Measurements from ENCODE around the gene TBC1D5. TPM values are rescaled to one million over a fixed set of nuclear protein-coding genes. Genes with fewer than 3 reads are reported as not detected.
"Not testable (repeated sequence)": the region's sequence is repeated elsewhere in the genome, so short reads cannot be mapped to it uniquely, and the experiment has no call there.

The TBC1D5 gene
- total RNA-seq, 4 donors from 2014 or later: 51.9 to 66.8 (median 60.1) TPM

DNA sequence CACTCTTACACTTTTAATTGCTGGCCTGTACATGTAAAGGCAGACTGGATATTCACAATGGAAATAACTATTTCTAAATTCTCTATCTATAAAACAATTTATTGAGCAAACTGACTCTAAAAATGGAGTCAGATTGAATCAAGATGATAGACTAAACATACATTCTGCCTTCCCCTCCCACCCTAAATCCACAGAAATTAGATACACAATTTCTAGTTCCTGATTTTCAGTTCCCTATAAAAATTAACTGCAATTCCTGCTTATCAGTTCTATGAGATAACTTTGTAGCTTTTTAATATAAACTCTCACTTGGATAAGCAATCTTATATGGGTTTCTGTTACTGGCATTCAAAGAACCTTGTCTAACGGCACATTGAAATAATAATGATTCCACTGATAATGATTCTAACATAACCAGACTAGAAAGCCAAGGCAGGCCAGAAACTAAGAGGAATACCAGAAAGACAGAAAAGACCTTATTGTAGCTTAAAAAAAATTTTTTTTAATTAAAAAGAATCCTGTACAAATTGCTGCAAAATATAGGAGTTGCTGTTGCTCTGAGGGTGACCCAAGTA, 33.1 kb downstream of the TBC1D5 start:
- intact Hi-C loops (cut with DNase I; ENCODE audit: low total_unique reads): no loop called here
- H3K4me3 ChIP-seq (ENCODE audit: low read depth, poor library complexity, severe bottlenecking): no peak overlapping the region
- TF ChIP-seq, protein P1, sequence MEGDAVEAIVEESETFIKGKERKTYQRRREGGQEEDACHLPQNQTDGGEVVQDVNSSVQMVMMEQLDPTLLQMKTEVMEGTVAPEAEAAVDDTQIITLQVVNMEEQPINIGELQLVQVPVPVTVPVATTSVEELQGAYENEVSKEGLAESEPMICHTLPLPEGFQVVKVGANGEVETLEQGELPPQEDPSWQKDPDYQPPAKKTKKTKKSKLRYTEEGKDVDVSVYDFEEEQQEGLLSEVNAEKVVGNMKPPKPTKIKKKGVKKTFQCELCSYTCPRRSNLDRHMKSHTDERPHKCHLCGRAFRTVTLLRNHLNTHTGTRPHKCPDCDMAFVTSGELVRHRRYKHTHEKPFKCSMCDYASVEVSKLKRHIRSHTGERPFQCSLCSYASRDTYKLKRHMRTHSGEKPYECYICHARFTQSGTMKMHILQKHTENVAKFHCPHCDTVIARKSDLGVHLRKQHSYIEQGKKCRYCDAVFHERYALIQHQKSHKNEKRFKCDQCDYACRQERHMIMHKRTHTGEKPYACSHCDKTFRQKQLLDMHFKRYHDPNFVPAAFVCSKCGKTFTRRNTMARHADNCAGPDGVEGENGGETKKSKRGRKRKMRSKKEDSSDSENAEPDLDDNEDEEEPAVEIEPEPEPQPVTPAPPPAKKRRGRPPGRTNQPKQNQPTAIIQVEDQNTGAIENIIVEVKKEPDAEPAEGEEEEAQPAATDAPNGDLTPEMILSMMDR (IDR thresholded peaks at IDR 0.05): no peak
- no peak for TF ChIP-seq POLR2A (IDR thresholded peaks at IDR 0.05)
- WGBS, 2 donors: 89 to 92% methylated on average over 1 of the region's 1 CpG
- no peak for DNase-seq (ENCODE audit: low spot score in 2 of 2)

DNA sequence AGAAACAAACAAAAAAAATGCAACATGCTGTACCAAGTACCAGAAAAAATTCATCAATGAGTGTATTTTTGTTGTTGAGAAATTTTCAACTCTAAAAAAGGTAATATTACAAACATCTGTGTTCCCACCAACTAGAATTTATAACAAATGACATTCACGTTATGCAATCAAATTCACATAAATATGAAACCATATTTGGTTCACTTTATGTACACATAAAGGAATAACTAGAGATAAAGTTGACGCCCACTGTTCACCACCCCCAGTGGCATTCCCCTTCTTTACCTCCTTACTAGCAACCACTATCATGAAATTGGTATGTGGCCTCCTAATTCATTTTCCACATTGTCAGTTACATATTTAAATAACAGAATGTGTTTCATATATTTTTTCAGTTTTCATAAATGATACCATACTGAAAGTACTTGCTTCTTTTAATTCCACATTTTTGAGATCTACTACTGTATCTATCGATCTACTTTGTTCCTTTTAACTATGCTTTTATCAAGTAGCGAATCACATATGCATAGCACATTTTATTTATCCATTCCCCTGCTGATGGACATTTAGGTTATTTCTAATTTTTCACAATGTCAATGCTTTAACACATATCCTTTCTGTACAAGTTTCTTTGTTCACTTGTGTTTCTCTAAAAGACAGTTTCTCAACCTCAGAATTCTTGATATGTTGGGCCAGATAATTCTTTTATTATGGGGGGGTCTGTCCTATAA, 34.5 kb downstream of the TBC1D5 start:
- 57 to 63% methylated on average over 4 of the region's 4 CpGs for WGBS, 2 donors
- H3K4me3 ChIP-seq (ENCODE audit: low read depth, poor library complexity, severe bottlenecking): no peak overlapping the region
- intact Hi-C loops (cut with DNase I; ENCODE audit: low total_unique reads): no loop called here
- no peak for DNase-seq (ENCODE audit: low spot score in 2 of 2)
- TF ChIP-seq POLR2A (IDR thresholded peaks at IDR 0.05): no peak
- TF ChIP-seq, protein P1 (IDR thresholded peaks at IDR 0.05): no peak

DNA sequence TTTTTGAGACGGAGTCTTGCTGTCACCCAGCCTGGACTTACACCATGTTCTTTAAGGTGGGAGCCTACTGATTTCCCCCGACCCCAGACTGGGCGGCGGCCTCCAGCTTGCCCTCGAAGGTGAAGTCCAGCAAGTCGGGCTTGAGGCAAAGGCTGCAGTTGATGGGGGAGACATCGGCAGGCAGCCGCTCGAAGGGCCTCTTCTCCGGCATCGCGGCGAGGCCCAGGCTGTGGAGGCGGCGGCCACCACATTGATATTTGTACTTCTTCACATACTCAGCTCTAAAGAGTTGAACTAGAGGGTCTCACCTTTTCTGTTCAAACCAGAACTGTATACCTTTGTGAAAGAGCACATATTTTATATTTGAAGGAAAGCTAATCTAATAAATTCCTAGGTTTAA, 36.4 kb downstream of the TBC1D5 start:
- intact Hi-C loops (cut with DNase I; ENCODE audit: low total_unique reads); H3K4me3 ChIP-seq (ENCODE audit: low read depth, poor library complexity, severe bottlenecking); DNase-seq (ENCODE audit: low spot score in 2 of 2): not testable (repeated sequence)
- 98 to 99% methylated on average over 15 of the region's 15 CpGs for WGBS, 2 donors

DNA sequence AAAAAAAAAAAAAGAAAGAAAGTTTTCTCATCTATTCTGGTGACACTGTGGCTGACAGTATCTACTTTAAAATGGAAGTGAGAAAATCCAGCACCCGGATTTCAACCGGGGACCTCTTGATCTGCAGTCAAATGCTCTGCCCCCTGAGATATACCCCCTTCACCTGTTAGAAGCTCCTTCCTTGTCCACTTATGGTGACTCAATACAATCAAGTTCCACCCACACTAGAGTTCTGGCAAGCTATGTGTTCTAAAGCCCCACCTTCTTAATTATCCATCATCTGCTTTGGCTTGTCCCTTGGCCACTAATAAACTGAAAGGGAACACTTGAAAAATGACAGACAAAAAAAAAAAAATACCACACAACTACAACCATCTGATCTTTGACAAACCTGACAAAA, 42.6 kb downstream of the TBC1D5 start:
- not testable (repeated sequence) for H3K4me3 ChIP-seq (ENCODE audit: low read depth, poor library complexity, severe bottlenecking)

DNA sequence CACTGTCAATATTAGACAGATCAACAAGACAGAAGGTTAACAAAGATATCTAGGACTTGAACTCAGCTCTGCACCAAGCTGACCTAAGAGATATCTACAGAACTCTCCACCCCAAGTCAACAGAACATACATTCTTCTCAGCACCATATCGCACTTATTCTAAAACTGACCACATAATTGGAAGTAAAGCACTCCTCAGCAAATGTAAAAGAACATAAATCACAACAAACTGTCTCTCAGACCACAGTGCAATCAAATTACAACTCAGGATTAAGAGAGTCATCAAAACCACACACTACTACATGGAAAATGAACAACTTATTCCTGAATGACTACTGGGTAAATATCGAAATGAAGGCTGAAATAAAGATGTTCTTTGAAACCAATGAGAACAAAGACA, 46.8 kb downstream of the TBC1D5 start:
- not testable (repeated sequence) for H3K4me3 ChIP-seq (ENCODE audit: low read depth, poor library complexity, severe bottlenecking); DNase-seq (ENCODE audit: low spot score in 2 of 2)
- intact Hi-C loops (cut with DNase I; ENCODE audit: low total_unique reads): loop anchor here (5.0 kb wide), 1 partner anchor 273 kb away; no protein-coding TSS in a partner anchor
- 91 to 95% methylated on average over 2 of the region's 2 CpGs for WGBS, 2 donors

More for the DNA sequence above, 42.6 kb downstream of the TBC1D5 start:
- not testable (repeated sequence) for DNase-seq (ENCODE audit: low spot score in 2 of 2)
- intact Hi-C loops (cut with DNase I; ENCODE audit: low total_unique reads): loop anchor here (5.0 kb wide), 1 partner anchor 278 kb away; no protein-coding TSS in a partner anchor
- WGBS, 2 donors: 96% methylated on average over 2 of the region's 2 CpGs

DNA sequence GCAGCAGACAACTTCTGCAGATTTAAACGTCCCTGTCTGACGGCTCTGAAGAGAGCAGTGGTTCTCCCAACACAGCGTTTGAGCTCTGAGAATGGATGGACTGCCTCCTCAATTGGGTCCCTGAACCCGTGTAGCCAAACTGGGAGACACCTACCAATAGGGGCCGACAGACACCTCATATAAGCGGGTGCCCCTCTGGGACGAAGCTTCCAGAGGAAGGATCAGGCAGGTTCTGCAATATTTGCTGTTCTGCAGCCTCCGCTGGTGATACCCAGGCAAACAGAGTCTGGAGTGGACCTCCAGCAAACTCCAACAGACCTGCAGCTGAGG, 48.8 kb downstream of the TBC1D5 start:
- intact Hi-C loops (cut with DNase I; ENCODE audit: low total_unique reads); DNase-seq (ENCODE audit: low spot score in 2 of 2); H3K4me3 ChIP-seq (ENCODE audit: low read depth, poor library complexity, severe bottlenecking): not testable (repeated sequence)
- WGBS, 2 donors: 95 to 97% methylated on average over 8 of the region's 8 CpGs

DNA sequence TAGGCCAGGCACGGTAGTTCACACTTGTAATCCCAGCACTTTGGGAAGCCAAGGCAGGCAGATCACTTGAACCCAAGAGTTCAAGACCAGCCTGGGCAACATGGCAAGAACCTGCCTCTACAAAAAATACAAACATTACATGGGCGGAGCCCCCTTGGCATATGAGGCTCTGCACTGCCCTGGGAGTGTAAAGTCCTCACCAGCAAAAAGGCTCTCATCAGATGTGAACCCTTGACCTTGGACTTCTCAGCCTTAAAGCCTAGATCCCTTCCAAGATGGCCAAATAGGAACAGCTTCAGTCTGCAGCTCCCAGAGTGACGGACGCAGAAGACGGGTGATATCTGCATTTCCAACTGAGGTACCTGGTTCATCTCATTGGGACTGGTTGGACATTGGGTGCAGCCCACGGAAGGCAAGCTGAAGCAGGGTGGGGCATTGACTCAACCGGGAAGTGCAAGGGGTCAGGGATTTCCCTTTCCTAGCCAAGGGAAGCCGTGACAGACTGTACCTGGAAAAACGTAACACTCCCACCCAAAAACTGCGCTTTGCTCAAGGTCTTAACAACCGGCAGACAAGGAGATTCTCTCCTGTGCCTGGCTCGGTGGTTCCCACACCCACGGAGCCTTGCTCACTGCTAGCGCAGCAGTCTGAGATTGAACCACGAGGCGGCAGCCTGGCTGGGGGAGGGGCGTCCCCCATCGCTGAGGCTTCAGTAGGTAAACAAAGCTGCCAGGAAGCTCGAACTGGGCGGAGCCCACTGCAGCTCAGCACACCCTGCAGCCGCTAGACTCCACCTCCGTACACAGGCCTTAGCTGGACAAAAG, 49.4 kb downstream of the TBC1D5 start:
- H3K4me3 ChIP-seq (ENCODE audit: low read depth, poor library complexity, severe bottlenecking); DNase-seq (ENCODE audit: low spot score in 2 of 2); intact Hi-C loops (cut with DNase I; ENCODE audit: low total_unique reads): not testable (repeated sequence)
- 93 to 94% methylated on average over 19 to 22 of the region's 22 CpGs for WGBS, 2 donors

DNA sequence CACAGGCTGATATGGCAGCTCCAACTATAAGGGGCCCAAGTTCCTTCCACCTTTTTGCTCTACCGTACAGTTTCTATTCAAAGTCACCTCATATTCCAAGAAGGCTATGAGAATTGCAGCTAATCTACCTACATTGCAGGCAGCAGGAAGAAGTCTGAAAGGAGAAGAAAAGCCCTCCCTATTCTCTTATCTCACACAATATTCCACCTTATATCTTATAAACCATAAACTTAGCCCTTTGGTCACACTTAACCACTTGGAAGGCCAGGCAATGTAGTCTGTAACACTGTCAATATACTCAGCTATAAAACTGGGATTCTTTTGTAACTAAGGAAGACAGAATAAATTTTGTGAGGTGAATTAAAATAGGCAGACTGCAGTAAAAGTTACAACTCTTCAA, 54.9 kb downstream of the TBC1D5 start:
- no peak overlapping the region for H3K4me3 ChIP-seq (ENCODE audit: low read depth, poor library complexity, severe bottlenecking)
- intact Hi-C loops (cut with DNase I; ENCODE audit: low total_unique reads): no loop called here
- no peak for TF ChIP-seq POLR2A (IDR thresholded peaks at IDR 0.05)
- TF ChIP-seq, protein P1 (IDR thresholded peaks at IDR 0.05): no peak
- DNase-seq (ENCODE audit: low spot score in 2 of 2): no peak
- WGBS, 2 donors: 93 to 100% methylated on average over 1 of the region's 1 CpG
